HepG2 (cell line): ENCODE results near the gene CD248. TPM values are rescaled to one million over a fixed set of nuclear protein-coding genes. Genes with fewer than 3 reads are reported as not detected.

Experiments
- AGO2 ChIP-seq: fragments of 200-400 bp; formaldehyde crosslinking; optimal IDR thresholded peaks from 2 replicates; pipeline ENCODE3; 2017; ENCODE audit warnings: mild to moderate bottlenecking, low read depth, low read length, moderate library complexity
- ARID2 ChIP-seq: sonication (generic); formaldehyde crosslinking; IDR thresholded peaks from 2 replicates; pipeline ENCODE4 v1.8.1; 2022; ENCODE audit warnings: mild to moderate bottlenecking, missing genetic modification reagents, borderline replicate concordance
- CBFB ChIP-seq: sonication (generic); formaldehyde crosslinking; IDR thresholded peaks from 2 replicates; pipeline ENCODE4 v1.4.0; 2020; ENCODE audit warnings: missing genetic modification reagents
- FIP1L1 ChIP-seq: fragments of 200-400 bp; formaldehyde crosslinking; IDR thresholded peaks from 2 replicates; pipeline ENCODE4 v1.6.1; 2018; ENCODE audit warnings: low read depth, mild to moderate bottlenecking, low read length, moderate library complexity, borderline replicate concordance; ENCODE audit not compliant: insufficient read depth
- HDAC6 ChIP-seq: fragments of 200-600 bp; sonication (generic); IDR thresholded peaks from 2 replicates; pipeline ENCODE4 v1.7.0; 2017; ENCODE audit warnings: mild to moderate bottlenecking, antibody characterized with exemption, low read length, low read depth
- MEIS2 ChIP-seq: sonication (generic); formaldehyde crosslinking; IDR thresholded peaks from 2 replicates; pipeline ENCODE4 v1.9.0; 2021; ENCODE audit warnings: mild to moderate bottlenecking, missing genetic modification reagents
- POLR2A ChIP-seq, 2 experiments: IDR thresholded peaks; 2 replicates each; pipeline ENCODE4 v1.6.1; 2011; ENCODE audit warnings: low read depth in 2 of 2, low read length in 2 of 2, mild to moderate bottlenecking in 1 of 2, moderate library complexity in 1 of 2; ENCODE audit not compliant: insufficient read depth in 1 of 2
- SSRP1 ChIP-seq: IDR thresholded peaks from 2 replicates; pipeline ENCODE4 v1.6.1; 2016; ENCODE audit warnings: control low read depth
- TP53 ChIP-seq: sonication (generic); formaldehyde crosslinking; conservative IDR thresholded peaks from 2 replicates; pipeline ENCODE4 v1.4.0; 2020; ENCODE audit warnings: missing genetic modification reagents
- ZKSCAN8 ChIP-seq: IDR thresholded peaks from 2 replicates; pipeline ENCODE4 v1.6.1; 2016; ENCODE audit warnings: borderline replicate concordance, missing genetic modification reagents, missing compliant biosample characterization
- ZNF224 ChIP-seq: sonication (generic); formaldehyde crosslinking; IDR thresholded peaks from 2 replicates; pipeline ENCODE4 v1.5.0; 2020; ENCODE audit warnings: mild to moderate bottlenecking, missing genetic modification reagents
- ZNF232 ChIP-seq: sonication (generic); formaldehyde crosslinking; IDR thresholded peaks from 2 replicates; pipeline ENCODE4 v1.4.0; 2020; ENCODE audit warnings: missing genetic modification reagents, borderline replicate concordance
- ZNF501 ChIP-seq: sonication (generic); formaldehyde crosslinking; IDR thresholded peaks from 2 replicates; pipeline ENCODE4 v1.5.1; 2020; ENCODE audit warnings: mild to moderate bottlenecking, moderate library complexity, missing genetic modification reagents
- ZNF766 ChIP-seq: sonication (generic); formaldehyde crosslinking; IDR thresholded peaks from 2 replicates; pipeline ENCODE4 v1.5.0; 2020; ENCODE audit warnings: missing genetic modification reagents, borderline replicate concordance
- ZNF790 ChIP-seq: sonication (generic); formaldehyde crosslinking; IDR thresholded peaks from 2 replicates; pipeline ENCODE4 v1.8.0; 2022; ENCODE audit warnings: missing genetic modification reagents, mild to moderate bottlenecking, borderline replicate concordance
- ZSCAN31 ChIP-seq: sonication (generic); formaldehyde crosslinking; IDR thresholded peaks from 2 replicates; pipeline ENCODE4 v1.5.0; 2020; ENCODE audit warnings: low read depth, mild to moderate bottlenecking, missing genetic modification reagents
- polyA plus RNA-seq, 8 experiments: library from polyadenylated mRNA; depleted of rRNA in 3 of 8; stranded (reverse) in 7 of 8; unstranded in 1 of 8; fragments of >200 nt; fragmentation: Illumina TruSeq in 4 of 8; extraction: Trizol in 4 of 8; gene quantifications; 2 replicates each; pipeline versions ENCODE4 v1.2.1 to v1.2.3, GENCODE V29; 2011 to 2016; ENCODE audit warnings: low read depth in 4 of 8, missing spikeins in 1 of 8, mixed read lengths in 1 of 8; ENCODE audit not compliant: insufficient read depth in 1 of 8
- total RNA-seq, 5 experiments: library from RNA; depleted of rRNA; stranded (reverse); fragments of >200 nt; fragmentation: Illumina TruSeq; extraction: Trizol; gene quantifications; 2 replicates each; pipeline ENCODE4 v1.2.3, GENCODE V29; 2016; ENCODE audit warnings: low read depth in 1 of 5
- TF ChIP-seq, protein P1 (sequence below): sonication (generic); formaldehyde crosslinking; IDR thresholded peaks from 2 replicates; pipeline ENCODE4 v1.5.1; 2020; ENCODE audit warnings: mild to moderate bottlenecking, missing genetic modification reagents
- TF ChIP-seq, protein P2 (sequence below): sonication (generic); formaldehyde crosslinking; IDR thresholded peaks from 2 replicates; pipeline ENCODE4 v1.4.0; 2020; ENCODE audit warnings: low read depth, missing genetic modification reagents
- TF ChIP-seq, protein P3 (sequence below): sonication (generic); formaldehyde crosslinking; IDR thresholded peaks from 2 replicates; pipeline ENCODE4 v1.4.0; 2020; ENCODE audit warnings: mild to moderate bottlenecking, missing genetic modification reagents

CD248 gene
- total and polyA plus RNA-seq, 2 of the 13 experiments (the other 11 are each of a cell fraction or from before 2014, with no cell fraction given): 0.25 to 0.35 TPM

DNA sequence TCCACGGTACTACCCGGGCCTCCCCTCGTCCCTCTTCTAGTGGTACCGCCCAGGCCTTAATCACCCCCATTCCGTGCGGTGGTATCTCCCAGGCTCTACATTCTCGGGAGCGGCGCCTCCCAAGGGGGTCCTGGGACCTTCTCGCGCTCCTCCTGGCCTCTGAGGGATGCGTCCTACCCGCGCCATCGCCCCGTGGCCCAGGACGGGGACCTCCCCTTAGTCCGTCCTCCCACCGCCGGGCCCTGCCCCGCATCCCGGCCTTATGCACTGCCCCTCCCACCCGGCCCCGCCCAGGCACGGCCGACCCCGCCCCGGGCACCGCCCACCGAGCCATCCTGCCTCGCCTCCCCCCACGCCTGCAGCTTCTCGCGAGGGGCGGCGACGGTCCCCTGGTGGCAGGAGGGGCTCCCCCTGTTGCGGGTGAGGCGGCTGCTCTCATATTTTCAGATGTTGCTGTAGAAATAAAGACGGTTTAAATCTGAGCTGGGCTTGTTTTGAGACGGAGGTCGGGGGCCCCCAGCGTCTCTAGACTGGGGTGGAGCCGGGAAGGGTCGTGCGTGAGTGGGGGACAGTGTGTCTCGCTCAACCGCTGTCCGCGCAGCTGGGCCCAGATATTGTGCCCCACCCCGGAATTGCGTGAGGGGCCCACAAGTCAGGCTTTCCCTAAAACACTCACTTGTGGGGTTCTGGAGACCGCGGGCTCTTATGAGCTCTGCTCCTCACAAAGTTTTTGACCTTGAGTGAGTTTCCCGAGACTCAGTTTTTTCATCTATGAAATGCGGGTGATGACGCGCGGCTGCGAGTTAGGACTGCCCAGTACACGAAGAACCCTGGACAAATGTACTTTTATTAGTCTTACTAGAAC, 49.2 kb downstream of the CD248 start (continued):
- TF ChIP-seq POLR2A (IDR thresholded peaks at IDR 0.05; ENCODE audit: insufficient read depth in 1 of 2, low read depth in 2 of 2, low read length in 2 of 2) (peak in 1 of 2 experiments; percentile 52; a peak in 1 of 4 replicates), AGO2 (peak; percentile 59), TP53 (CRISPR knock-in tag) (no peak; the same call in 1 of the 2 replicates), ZNF232 (peak; percentile 52; the same call in 1 of the 2 replicates), ZSCAN31 (CRISPR knock-in tag) (0 out of 2 replicates have a peak, but pooled peaks have one; percentile 48), CBFB (CRISPR knock-in tag) (no peak), ZNF766 (CRISPR knock-in tag) (no peak), ZNF790 (CRISPR knock-in tag) (no peak), MEIS2 (0 out of 2 replicates have a peak, but pooled peaks have one; percentile 43), HDAC6 (no peak), ARID2 (CRISPR knock-in tag) (0 out of 2 replicates have a peak, but pooled peaks have one; percentile 49), FIP1L1 (no peak), ZNF224 (CRISPR knock-in tag) (peak; percentile 64; the same call in 1 of the 2 replicates), ZNF501 (CRISPR knock-in tag) (peak; percentile 54; the same call in 1 of the 2 replicates), SSRP1 (CRISPR knock-in tag) (0 out of 2 replicates have a peak, but pooled peaks have one; percentile 65), ZKSCAN8 (CRISPR knock-in tag) (no peak)
- TF ChIP-seq, protein P1, sequence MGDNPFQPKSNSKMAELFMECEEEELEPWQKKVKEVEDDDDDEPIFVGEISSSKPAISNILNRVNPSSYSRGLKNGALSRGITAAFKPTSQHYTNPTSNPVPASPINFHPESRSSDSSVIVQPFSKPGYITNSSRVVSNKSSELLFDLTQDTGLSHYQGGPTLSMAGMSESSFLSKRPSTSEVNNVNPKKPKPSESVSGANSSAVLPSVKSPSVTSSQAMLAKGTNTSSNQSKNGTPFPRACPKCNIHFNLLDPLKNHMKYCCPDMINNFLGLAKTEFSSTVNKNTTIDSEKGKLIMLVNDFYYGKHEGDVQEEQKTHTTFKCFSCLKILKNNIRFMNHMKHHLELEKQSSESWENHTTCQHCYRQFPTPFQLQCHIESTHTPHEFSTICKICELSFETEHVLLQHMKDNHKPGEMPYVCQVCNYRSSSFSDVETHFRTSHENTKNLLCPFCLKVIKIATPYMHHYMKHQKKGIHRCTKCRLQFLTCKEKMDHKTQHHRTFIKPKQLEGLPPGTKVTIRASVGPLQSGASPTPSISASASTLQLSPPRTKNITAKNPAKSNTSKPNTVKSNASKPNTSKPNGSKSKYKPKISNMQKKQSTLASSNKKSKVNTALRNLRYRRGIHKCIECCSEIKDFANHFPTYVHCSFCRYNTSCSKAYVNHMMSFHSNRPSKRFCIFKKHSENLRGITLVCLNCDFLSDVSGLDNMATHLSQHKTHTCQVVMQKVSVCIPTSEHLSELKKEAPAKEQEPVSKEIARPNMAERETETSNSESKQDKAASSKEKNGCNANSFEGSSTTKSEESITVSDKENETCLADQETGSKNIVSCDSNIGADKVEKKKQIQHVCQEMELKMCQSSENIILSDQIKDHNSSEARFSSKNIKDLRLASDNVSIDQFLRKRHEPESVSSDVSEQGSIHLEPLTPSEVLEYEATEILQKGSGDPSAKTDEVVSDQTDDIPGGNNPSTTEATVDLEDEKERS (CRISPR knock-in tag): 0 out of 2 replicates have a peak, but pooled peaks have one; percentile 37
- TF ChIP-seq, protein P2, sequence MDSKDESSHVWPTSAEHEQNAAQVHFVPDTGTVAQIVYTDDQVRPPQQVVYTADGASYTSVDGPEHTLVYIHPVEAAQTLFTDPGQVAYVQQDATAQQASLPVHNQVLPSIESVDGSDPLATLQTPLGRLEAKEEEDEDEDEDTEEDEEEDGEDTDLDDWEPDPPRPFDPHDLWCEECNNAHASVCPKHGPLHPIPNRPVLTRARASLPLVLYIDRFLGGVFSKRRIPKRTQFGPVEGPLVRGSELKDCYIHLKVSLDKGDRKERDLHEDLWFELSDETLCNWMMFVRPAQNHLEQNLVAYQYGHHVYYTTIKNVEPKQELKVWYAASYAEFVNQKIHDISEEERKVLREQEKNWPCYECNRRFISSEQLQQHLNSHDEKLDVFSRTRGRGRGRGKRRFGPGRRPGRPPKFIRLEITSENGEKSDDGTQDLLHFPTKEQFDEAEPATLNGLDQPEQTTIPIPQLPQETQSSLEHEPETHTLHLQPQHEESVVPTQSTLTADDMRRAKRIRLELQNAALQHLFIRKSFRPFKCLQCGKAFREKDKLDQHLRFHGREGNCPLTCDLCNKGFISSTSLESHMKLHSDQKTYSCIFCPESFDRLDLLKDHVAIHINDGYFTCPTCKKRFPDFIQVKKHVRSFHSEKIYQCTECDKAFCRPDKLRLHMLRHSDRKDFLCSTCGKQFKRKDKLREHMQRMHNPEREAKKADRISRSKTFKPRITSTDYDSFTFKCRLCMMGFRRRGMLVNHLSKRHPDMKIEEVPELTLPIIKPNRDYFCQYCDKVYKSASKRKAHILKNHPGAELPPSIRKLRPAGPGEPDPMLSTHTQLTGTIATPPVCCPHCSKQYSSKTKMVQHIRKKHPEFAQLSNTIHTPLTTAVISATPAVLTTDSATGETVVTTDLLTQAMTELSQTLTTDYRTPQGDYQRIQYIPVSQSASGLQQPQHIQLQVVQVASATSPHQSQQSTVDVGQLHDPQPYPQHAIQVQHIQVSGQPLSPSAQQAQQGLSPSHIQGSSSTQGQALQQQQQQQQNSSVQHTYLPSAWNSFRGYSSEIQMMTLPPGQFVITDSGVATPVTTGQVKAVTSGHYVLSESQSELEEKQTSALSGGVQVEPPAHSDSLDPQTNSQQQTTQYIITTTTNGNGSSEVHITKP (CRISPR knock-in tag): peak; percentile 98
- TF ChIP-seq, protein P3, sequence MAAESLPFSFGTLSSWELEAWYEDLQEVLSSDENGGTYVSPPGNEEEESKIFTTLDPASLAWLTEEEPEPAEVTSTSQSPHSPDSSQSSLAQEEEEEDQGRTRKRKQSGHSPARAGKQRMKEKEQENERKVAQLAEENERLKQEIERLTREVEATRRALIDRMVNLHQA (CRISPR knock-in tag): no peak
